ENCODE results near the gene RPS6KC1.
"Not testable (repeated sequence)": the region's sequence is repeated elsewhere in the genome, so short reads cannot be mapped to it uniquely, and the experiment has no call there.

RPS6KC1 gene

GRCh38 chr1:213104604-213105003 is 53.6 kb downstream of the RPS6KC1 start:
- in situ Hi-C loops (cut with MboI; ENCODE audit: low sequenced_read_pairs), result no loop called here

- in situ Hi-C loops (cut with MboI; ENCODE audit: low sequenced_read_pairs), result no loop called here
These were observed 55.3 kb downstream of the RPS6KC1 start for GRCh38 chr1:213106298-213106697.

GRCh38 chr1:213107613-213108012 is 56.6 kb downstream of the RPS6KC1 start:
- in situ Hi-C loops (cut with MboI; ENCODE audit: low sequenced_read_pairs), result no loop called here

GRCh38 chr1:213110349-213111300 is 59.6 kb downstream of the RPS6KC1 start:
- in situ Hi-C loops (cut with MboI; ENCODE audit: low sequenced_read_pairs), result no loop called here

GRCh38 chr1:213111502-213111901 is 60.5 kb downstream of the RPS6KC1 start:
- in situ Hi-C loops (cut with MboI; ENCODE audit: low sequenced_read_pairs), result no loop called here

- in situ Hi-C loops (cut with MboI; ENCODE audit: low sequenced_read_pairs), result not testable (repeated sequence)
These were observed 61.7 kb downstream of the RPS6KC1 start for GRCh38 chr1:213112723-213113122.

- in situ Hi-C loops (cut with MboI; ENCODE audit: low sequenced_read_pairs), result not testable (repeated sequence)
These were observed 66.7 kb downstream of the RPS6KC1 start for GRCh38 chr1:213117699-213118180.

GRCh38 chr1:213119794-213120193 is 68.8 kb downstream of the RPS6KC1 start:
- in situ Hi-C loops (cut with MboI; ENCODE audit: low sequenced_read_pairs), result no loop called here

- in situ Hi-C loops (cut with MboI; ENCODE audit: low sequenced_read_pairs), result no loop called here
These were observed 69.3 kb downstream of the RPS6KC1 start for GRCh38 chr1:213120386-213120785.

- in situ Hi-C loops (cut with MboI; ENCODE audit: low sequenced_read_pairs), result no loop called here
These were observed 69.9 kb downstream of the RPS6KC1 start for GRCh38 chr1:213120961-213121360.

GRCh38 chr1:213122514-213122929 is 71.5 kb downstream of the RPS6KC1 start:
- in situ Hi-C loops (cut with MboI; ENCODE audit: low sequenced_read_pairs), result no loop called here

GRCh38 chr1:213123087-213123486 is 72.0 kb downstream of the RPS6KC1 start:
- in situ Hi-C loops (cut with MboI; ENCODE audit: low sequenced_read_pairs), result no loop called here

- in situ Hi-C loops (cut with MboI; ENCODE audit: low sequenced_read_pairs), result no loop called here
These were observed 72.5 kb downstream of the RPS6KC1 start for GRCh38 chr1:213123536-213123935.

GRCh38 chr1:213124590-213124989 is 73.5 kb downstream of the RPS6KC1 start:
- in situ Hi-C loops (cut with MboI; ENCODE audit: low sequenced_read_pairs), result no loop called here

- in situ Hi-C loops (cut with MboI; ENCODE audit: low sequenced_read_pairs), result no loop called here
These were observed 74.6 kb downstream of the RPS6KC1 start for GRCh38 chr1:213125643-213126042.

- in situ Hi-C loops (cut with MboI; ENCODE audit: low sequenced_read_pairs), result no loop called here
These were observed 76.0 kb downstream of the RPS6KC1 start for GRCh38 chr1:213127074-213127473.

GRCh38 chr1:213131851-213132655 is 81.0 kb downstream of the RPS6KC1 start:
- in situ Hi-C loops (cut with MboI; ENCODE audit: low sequenced_read_pairs), result no loop called here

- in situ Hi-C loops (cut with MboI; ENCODE audit: low sequenced_read_pairs), result no loop called here
These were observed 84.5 kb downstream of the RPS6KC1 start for GRCh38 chr1:213135572-213135971.

GRCh38 chr1:213136190-213136917 is 85.3 kb downstream of the RPS6KC1 start:
- in situ Hi-C loops (cut with MboI; ENCODE audit: low sequenced_read_pairs), result no loop called here

GRCh38 chr1:213138391-213138790 is 87.3 kb downstream of the RPS6KC1 start:
- in situ Hi-C loops (cut with MboI; ENCODE audit: low sequenced_read_pairs), result no loop called here

- in situ Hi-C loops (cut with MboI; ENCODE audit: low sequenced_read_pairs), result no loop called here
These were observed 87.9 kb downstream of the RPS6KC1 start for GRCh38 chr1:213138892-213139291.

All from HL-60/S4 (cell line).